Measurements from ENCODE around the gene ZSWIM6. TPM values are rescaled to one million over a fixed set of nuclear protein-coding genes. Genes with fewer than 3 reads are reported as not detected.

ZSWIM6 gene
- total RNA-seq, 1 experiment from 2014 or later = 10.8 TPM

DNA sequence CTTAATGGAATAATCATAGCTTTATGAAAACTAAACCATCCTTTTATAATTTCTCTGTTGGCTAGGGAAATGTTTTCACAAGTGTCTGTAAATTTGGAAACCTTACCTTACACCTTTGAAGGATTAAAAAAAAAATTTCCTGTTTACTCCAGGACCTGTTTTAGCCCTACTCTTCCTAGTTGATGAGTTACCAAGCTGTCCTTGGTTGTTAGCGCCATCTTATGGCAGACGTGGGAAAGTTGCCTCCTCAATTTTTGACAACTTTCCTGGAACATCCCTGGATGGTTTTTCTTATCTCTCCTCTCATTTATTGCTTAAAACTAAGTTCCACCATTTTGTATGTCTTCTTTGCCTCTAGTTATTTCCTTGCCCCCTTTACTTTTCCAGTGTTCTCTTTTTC is 25.7 kb downstream of the ZSWIM6 start:
- Histone ChIP-seq H3K27me3 (ENCODE audit: control insufficient read depth, insufficient read depth, low read length) (no peaks in the 10 kb centered on the region), H3K9me3 (ENCODE audit: control insufficient read depth, insufficient read depth, low read depth, low read length) (peaks cover 15% of the 10 kb centered on the region; the same call in 1 of the 2 replicates), H3K4me3 (ENCODE audit: low read depth in 2 of 2, low read length in 2 of 2) (no peak overlapping the region), H3K4me1 (ENCODE audit: control insufficient read depth, insufficient read depth, low read length) (no peaks in the 10 kb centered on the region; the same call in 1 of the 2 replicates), H3K27ac (ENCODE audit: low read length) (no peak overlapping the region), H3K36me3 (ENCODE audit: control insufficient read depth, insufficient read depth, low read length) (no peaks in the 10 kb centered on the region)
- DNase-seq (ENCODE audit: low read depth, low spot score) (no peak), ATAC-seq (no peak)
- ChIA-PET POLR2A (no interaction called here), CTCF (no interaction called here)
- TF ChIP-seq POLR2AphosphoS5 (IDR thresholded peaks at IDR 0.05; ENCODE audit: low read depth, low read length) (no peak), SIN3A (IDR thresholded peaks at IDR 0.05; ENCODE audit: borderline replicate concordance, insufficient read depth, low read depth, low read length) (no peak)
- TF ChIP-seq, protein P1, sequence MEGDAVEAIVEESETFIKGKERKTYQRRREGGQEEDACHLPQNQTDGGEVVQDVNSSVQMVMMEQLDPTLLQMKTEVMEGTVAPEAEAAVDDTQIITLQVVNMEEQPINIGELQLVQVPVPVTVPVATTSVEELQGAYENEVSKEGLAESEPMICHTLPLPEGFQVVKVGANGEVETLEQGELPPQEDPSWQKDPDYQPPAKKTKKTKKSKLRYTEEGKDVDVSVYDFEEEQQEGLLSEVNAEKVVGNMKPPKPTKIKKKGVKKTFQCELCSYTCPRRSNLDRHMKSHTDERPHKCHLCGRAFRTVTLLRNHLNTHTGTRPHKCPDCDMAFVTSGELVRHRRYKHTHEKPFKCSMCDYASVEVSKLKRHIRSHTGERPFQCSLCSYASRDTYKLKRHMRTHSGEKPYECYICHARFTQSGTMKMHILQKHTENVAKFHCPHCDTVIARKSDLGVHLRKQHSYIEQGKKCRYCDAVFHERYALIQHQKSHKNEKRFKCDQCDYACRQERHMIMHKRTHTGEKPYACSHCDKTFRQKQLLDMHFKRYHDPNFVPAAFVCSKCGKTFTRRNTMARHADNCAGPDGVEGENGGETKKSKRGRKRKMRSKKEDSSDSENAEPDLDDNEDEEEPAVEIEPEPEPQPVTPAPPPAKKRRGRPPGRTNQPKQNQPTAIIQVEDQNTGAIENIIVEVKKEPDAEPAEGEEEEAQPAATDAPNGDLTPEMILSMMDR (IDR thresholded peaks at IDR 0.05) = peak; percentile 39; the same call in 1 of the 2 replicates
- intact Hi-C loops (cut with micrococcal nuclease; ENCODE audit: unreplicated experiment) = no loop called here
- in situ Hi-C loops (cut with HindIII; ENCODE audit: low pct_unique_long_range_greater_than_20kb, low sequenced_read_pairs) = no loop called here
- BruUV-seq (replicated peaks) = no TSS peak

DNA sequence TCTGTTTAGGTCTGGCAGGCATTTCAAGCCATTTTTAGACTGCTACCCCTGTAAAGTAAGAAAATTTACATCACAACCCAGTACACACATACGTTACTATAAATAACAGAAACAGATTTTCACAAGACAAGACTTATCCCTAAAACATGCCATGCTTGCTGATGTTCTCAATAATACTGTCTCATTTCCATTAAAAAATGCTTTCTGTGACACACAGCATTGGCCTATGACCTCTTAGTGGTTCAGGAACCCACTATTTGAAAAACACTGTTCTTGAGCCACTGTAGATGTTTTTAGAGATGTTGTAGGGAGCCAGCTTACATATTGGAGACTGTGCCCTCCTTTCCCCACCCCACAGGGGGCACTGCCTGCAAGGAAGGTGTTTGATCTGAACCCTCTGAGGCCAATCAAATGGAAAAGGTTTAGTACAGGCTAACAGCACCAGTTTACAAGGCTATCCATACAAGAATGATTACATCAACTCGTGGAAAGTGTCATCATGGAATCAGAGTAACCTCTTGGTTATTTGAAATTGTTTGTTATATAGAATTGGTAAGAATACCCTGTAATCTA is 30.8 kb downstream of the ZSWIM6 start:
- intact Hi-C loops (cut with micrococcal nuclease; ENCODE audit: unreplicated experiment) (no loop called here), in situ Hi-C loops (cut with HindIII; ENCODE audit: low pct_unique_long_range_greater_than_20kb, low sequenced_read_pairs) (no loop called here)
- peaks cover under 1% of the 10 kb centered on the region; the same call in 1 of the 2 replicates for H3K9me3 ChIP-seq (ENCODE audit: control insufficient read depth, insufficient read depth, low read depth, low read length)
- POLR2A ChIA-PET = no interaction called here
- no peaks in the 10 kb centered on the region for H3K27me3 ChIP-seq (ENCODE audit: control insufficient read depth, insufficient read depth, low read length)
- no peak for DNase-seq (ENCODE audit: low read depth, low spot score)
- no peak overlapping the region for H3K4me3 ChIP-seq (ENCODE audit: low read depth in 2 of 2, low read length in 2 of 2)
- H3K27ac ChIP-seq (ENCODE audit: low read length) = no peak overlapping the region
- no peak for TF ChIP-seq POLR2AphosphoS5 (IDR thresholded peaks at IDR 0.05; ENCODE audit: low read depth, low read length)
- TF ChIP-seq, protein P1 (IDR thresholded peaks at IDR 0.05) = peak; percentile 35
- no TSS peak for BruUV-seq (replicated peaks)
- peak; percentile 45; the same call in 1 of the 2 replicates for ATAC-seq
- H3K36me3 ChIP-seq (ENCODE audit: control insufficient read depth, insufficient read depth, low read length) = no peaks in the 10 kb centered on the region
- no peaks in the 10 kb centered on the region; the same call in 1 of the 2 replicates for H3K4me1 ChIP-seq (ENCODE audit: control insufficient read depth, insufficient read depth, low read length)
- CTCF ChIA-PET = interaction anchor here (0.6 kb wide), 1 partner anchor 106 kb away, joined by 3 read pairs; no protein-coding TSS in a partner anchor

DNA sequence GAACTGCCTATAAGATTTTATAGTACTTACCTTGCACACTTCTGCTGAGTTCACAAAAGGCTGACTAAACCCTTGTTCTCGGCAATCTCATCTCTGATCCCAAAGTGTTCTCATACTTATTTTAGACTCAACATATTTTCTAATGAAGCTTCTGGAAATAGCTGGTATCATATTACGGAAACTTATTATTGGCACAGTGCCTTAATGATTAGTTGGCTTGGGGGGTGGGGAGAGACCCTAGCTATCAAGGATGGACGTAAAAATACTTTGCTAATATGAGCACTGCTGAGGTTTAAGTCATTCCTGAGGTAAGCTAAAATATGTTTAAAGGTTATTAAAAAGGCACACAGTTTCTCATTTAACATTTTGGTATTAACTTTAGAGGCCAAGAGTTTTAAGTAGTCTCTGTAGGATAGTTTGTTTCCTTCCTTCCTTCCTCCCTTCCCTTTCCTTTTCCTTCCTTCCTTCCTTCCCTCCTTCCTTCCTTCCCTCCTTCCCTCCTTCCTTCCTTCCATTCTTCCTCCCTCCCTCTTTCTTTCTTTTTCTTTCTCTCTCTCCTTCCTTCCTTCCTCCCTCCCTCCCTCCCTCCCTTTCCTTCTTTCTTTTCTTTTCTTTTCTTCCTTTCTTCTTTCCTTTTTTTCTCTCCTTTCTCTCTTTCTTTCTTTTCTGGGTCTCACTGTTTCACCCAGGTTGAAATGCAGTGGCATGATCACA is 31.5 kb downstream of the ZSWIM6 start:
- TF ChIP-seq, protein P1 (IDR thresholded peaks at IDR 0.05) = no peak
- TF ChIP-seq TCF7L2 (IDR thresholded peaks at IDR 0.05; ENCODE audit: low read depth, low read length) = no peak
- TF ChIP-seq POLR2AphosphoS5 (IDR thresholded peaks at IDR 0.05; ENCODE audit: low read depth, low read length) = no peak
- TF ChIP-seq, protein P2, sequence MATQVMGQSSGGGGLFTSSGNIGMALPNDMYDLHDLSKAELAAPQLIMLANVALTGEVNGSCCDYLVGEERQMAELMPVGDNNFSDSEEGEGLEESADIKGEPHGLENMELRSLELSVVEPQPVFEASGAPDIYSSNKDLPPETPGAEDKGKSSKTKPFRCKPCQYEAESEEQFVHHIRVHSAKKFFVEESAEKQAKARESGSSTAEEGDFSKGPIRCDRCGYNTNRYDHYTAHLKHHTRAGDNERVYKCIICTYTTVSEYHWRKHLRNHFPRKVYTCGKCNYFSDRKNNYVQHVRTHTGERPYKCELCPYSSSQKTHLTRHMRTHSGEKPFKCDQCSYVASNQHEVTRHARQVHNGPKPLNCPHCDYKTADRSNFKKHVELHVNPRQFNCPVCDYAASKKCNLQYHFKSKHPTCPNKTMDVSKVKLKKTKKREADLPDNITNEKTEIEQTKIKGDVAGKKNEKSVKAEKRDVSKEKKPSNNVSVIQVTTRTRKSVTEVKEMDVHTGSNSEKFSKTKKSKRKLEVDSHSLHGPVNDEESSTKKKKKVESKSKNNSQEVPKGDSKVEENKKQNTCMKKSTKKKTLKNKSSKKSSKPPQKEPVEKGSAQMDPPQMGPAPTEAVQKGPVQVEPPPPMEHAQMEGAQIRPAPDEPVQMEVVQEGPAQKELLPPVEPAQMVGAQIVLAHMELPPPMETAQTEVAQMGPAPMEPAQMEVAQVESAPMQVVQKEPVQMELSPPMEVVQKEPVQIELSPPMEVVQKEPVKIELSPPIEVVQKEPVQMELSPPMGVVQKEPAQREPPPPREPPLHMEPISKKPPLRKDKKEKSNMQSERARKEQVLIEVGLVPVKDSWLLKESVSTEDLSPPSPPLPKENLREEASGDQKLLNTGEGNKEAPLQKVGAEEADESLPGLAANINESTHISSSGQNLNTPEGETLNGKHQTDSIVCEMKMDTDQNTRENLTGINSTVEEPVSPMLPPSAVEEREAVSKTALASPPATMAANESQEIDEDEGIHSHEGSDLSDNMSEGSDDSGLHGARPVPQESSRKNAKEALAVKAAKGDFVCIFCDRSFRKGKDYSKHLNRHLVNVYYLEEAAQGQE (IDR thresholded peaks at IDR 0.05; ENCODE audit: insufficient read depth in 1 of 2, low read depth in 2 of 2, low read length in 1 of 2) = no peak
- TF ChIP-seq SIN3A (IDR thresholded peaks at IDR 0.05; ENCODE audit: borderline replicate concordance, insufficient read depth, low read depth, low read length) = no peak
- no peak overlapping the region for H3K4me3 ChIP-seq (ENCODE audit: low read depth in 2 of 2, low read length in 2 of 2)
- DNase-seq (ENCODE audit: low read depth, low spot score) (no peak), ATAC-seq (no peak)
- H3K36me3 ChIP-seq (ENCODE audit: control insufficient read depth, insufficient read depth, low read length) = no peaks in the 10 kb centered on the region
- CTCF ChIA-PET = no interaction called here
- no peaks in the 10 kb centered on the region for H3K9me3 ChIP-seq (ENCODE audit: control insufficient read depth, insufficient read depth, low read depth, low read length)
- intact Hi-C loops (cut with micrococcal nuclease; ENCODE audit: unreplicated experiment) (no loop called here), in situ Hi-C loops (cut with HindIII; ENCODE audit: low pct_unique_long_range_greater_than_20kb, low sequenced_read_pairs) (no loop called here)
- no peak overlapping the region for H3K27ac ChIP-seq (ENCODE audit: low read length)
- no TSS peak for BruUV-seq (replicated peaks)
- H3K4me1 ChIP-seq (ENCODE audit: control insufficient read depth, insufficient read depth, low read length) = no peaks in the 10 kb centered on the region; the same call in 1 of the 2 replicates
- H3K27me3 ChIP-seq (ENCODE audit: control insufficient read depth, insufficient read depth, low read length) = no peaks in the 10 kb centered on the region
- POLR2A ChIA-PET = no interaction called here
